HepG2 (cell line): Measurements from ENCODE around the gene KRTAP10-9. TPM values are rescaled to one million over a fixed set of nuclear protein-coding genes. Genes with fewer than 3 reads are reported as not detected.
A peak's percentile ranks its signal among the peaks of the same experiment; 100 is the strongest.

Experiments
- ATAC-seq: fragments of 200-7000 bp; cut with Tn5 transposase; 3 replicates; pipeline ENCODE4 v1.9.1; 2020; ENCODE audit warnings: mild to moderate bottlenecking, moderate library complexity
- BruUV-seq: library from RNA; stranded (reverse); fragments of 400-500 nt; replicated peaks from 2 replicates; lab custom pipeline; 2021; lab: Mats Ljungman, UMichigan
- CTCF ChIA-PET: fragments of 300-600 bp; formaldehyde crosslinking; extraction: SDS; loops from one replicate; lab custom pipeline; 2021; ENCODE audit warnings: low total read pairs, inconsistent platforms, low intra/inter-chr PET ratio; lab: Yijun Ruan, JAX
- POLR2A ChIA-PET: fragments of 350-600 bp; sonication (Branson Sonifier 250); formaldehyde crosslinking; loops from one replicate; lab custom pipeline; 2020; ENCODE audit warnings: antibody characterized with exemption, inconsistent platforms; lab: Yijun Ruan, JAX
- DNase-seq: peaks from one replicate; pipeline ENCODE4 v3.0.0-alpha.2; 2015; ENCODE audit warnings: low spot score
- FAIRE-seq: peaks from 3 replicates; lab custom pipeline; 2011; peaks lifted over from hg19 to GRCh38; lab: Jason Lieb, UNC
- H2AFZ ChIP-seq: one replicate; pipeline ENCODE4 v1.6.1; 2011; ENCODE audit warnings: low read length, inconsistent platforms
- H3K27ac ChIP-seq: fragments of 300-600 bp; 3 replicates; pipeline ENCODE4 v1.8.0; 2011; ENCODE audit warnings: mixed run types, mild to moderate bottlenecking, mixed read lengths, low read length, inconsistent platforms; ENCODE audit not compliant: insufficient read depth; ENCODE audit errors: extremely low read length
- H3K27me3 ChIP-seq, 2 experiments: fragments of 200-600 bp in 1 of 2; 2 replicates in 1 of 2; 3 replicates in 1 of 2; pipeline versions ENCODE4 v1.6.0 to v1.8.0; 2011; ENCODE audit warnings: low read length in 2 of 2, mild to moderate bottlenecking in 2 of 2, moderate library complexity in 2 of 2, inconsistent platforms in 1 of 2; ENCODE audit not compliant: insufficient read depth in 2 of 2, control insufficient read depth in 1 of 2
- H3K36me3 ChIP-seq, 2 experiments: fragments of 200-600 bp in 1 of 2; replicated peaks in 1 of 2; 2 replicates in 1 of 2; 3 replicates in 1 of 2; pipeline versions ENCODE4 v1.5.1 to v1.8.0; 2011; ENCODE audit warnings: low read length in 2 of 2, inconsistent platforms in 1 of 2; ENCODE audit not compliant: insufficient read depth in 2 of 2, control insufficient read depth in 1 of 2
- H3K4me1 ChIP-seq: 2 replicates; pipeline ENCODE4 v1.5.1; 2012; ENCODE audit warnings: low read length, inconsistent platforms; ENCODE audit not compliant: insufficient read depth
- H3K4me2 ChIP-seq: 2 replicates; pipeline ENCODE4 v1.6.0; 2011; ENCODE audit warnings: low read depth, low read length, inconsistent platforms
- H3K4me3 ChIP-seq, 3 experiments: fragments of 200-600 bp in 1 of 3; sonication (generic), shearing (Covaris generic) in 1 of 3; replicated peaks in 1 of 3; 2 replicates each; pipeline ENCODE4 v1.5.1; 2011 to 2016; ENCODE audit warnings: low read length in 3 of 3, inconsistent platforms in 2 of 3, low read depth in 2 of 3, mild to moderate bottlenecking in 2 of 3, control low read depth in 1 of 3, mixed read lengths in 1 of 3; ENCODE audit not compliant: insufficient read depth in 1 of 3
- H3K79me2 ChIP-seq: one replicate; pipeline ENCODE4 v1.6.1; 2011; ENCODE audit warnings: low read length, inconsistent platforms; ENCODE audit not compliant: insufficient read depth
- H3K9ac ChIP-seq: 2 replicates; pipeline ENCODE4 v1.6.0; 2011; ENCODE audit warnings: mild to moderate bottlenecking, low read depth, low read length, inconsistent platforms; ENCODE audit not compliant: insufficient read depth
- H3K9me3 ChIP-seq: 2 replicates; pipeline ENCODE4 v1.5.1; 2012; ENCODE audit warnings: mild to moderate bottlenecking, low read length
- H4K20me1 ChIP-seq: 2 replicates; pipeline ENCODE4 v1.6.0; 2011; ENCODE audit warnings: inconsistent platforms, mild to moderate bottlenecking, low read length, moderate library complexity; ENCODE audit not compliant: insufficient read depth
- ATF1 ChIP-seq: IDR thresholded peaks from 2 replicates; pipeline ENCODE4 v1.6.1; 2016; ENCODE audit warnings: mild to moderate bottlenecking, control low read depth
- CCAR2 ChIP-seq: fragments of 200-400 bp; formaldehyde crosslinking; optimal IDR thresholded peaks from 2 replicates; pipeline ENCODE3; 2018; ENCODE audit warnings: low read depth, mild to moderate bottlenecking, low read length, moderate library complexity
- CREB1 ChIP-seq, 2 experiments: fragments of 450-650 bp in 1 of 2; IDR thresholded peaks; 2 replicates each; pipeline ENCODE4 v1.6.1; 2016 to 2017; ENCODE audit warnings: control low read depth in 1 of 2, mild to moderate bottlenecking in 1 of 2, missing compliant biosample characterization in 1 of 2, missing genetic modification characterization in 1 of 2
- HDAC6 ChIP-seq: fragments of 200-600 bp; sonication (generic); IDR thresholded peaks from 2 replicates; pipeline ENCODE4 v1.7.0; 2017; ENCODE audit warnings: mild to moderate bottlenecking, antibody characterized with exemption, low read length, low read depth
- HOXD1 ChIP-seq: sonication (generic); formaldehyde crosslinking; IDR thresholded peaks from 2 replicates; pipeline ENCODE4 v1.5.0; 2020; ENCODE audit warnings: missing genetic modification reagents
- JDP2 ChIP-seq: sonication (generic); formaldehyde crosslinking; IDR thresholded peaks from 2 replicates; pipeline ENCODE4 v1.8.1; 2022; ENCODE audit warnings: missing genetic modification reagents, borderline replicate concordance
- MAFK ChIP-seq, 2 experiments: IDR thresholded peaks in 1 of 2; conservative IDR thresholded peaks in 1 of 2; 2 replicates each; pipeline ENCODE4 v1.6.1; 2011; ENCODE audit warnings: improper control_type of control experiment in 2 of 2, low read length in 2 of 2
- PAF1 ChIP-seq: IDR thresholded peaks from 2 replicates; pipeline ENCODE4 v1.6.1; 2016; ENCODE audit warnings: missing genetic modification reagents, missing compliant biosample characterization
- RNF2 ChIP-seq: fragments of 450-650 bp; conservative IDR thresholded peaks from 2 replicates; pipeline ENCODE4 v1.6.1; 2016; ENCODE audit warnings: low read depth
- SMAD9 ChIP-seq: sonication (generic); formaldehyde crosslinking; IDR thresholded peaks from 2 replicates; pipeline ENCODE4 v1.5.1; 2020; ENCODE audit warnings: mild to moderate bottlenecking, missing genetic modification reagents
- TBP ChIP-seq: sonication (generic); formaldehyde crosslinking; IDR thresholded peaks from 2 replicates; pipeline ENCODE4 v1.5.0; 2020; ENCODE audit warnings: missing genetic modification reagents
- ZKSCAN1 ChIP-seq: fragments of 150-350 bp; IDR thresholded peaks from 2 replicates; pipeline ENCODE4 v1.6.1; 2014; ENCODE audit warnings: low read length
- ZNF136 ChIP-seq: sonication (generic); formaldehyde crosslinking; IDR thresholded peaks from 2 replicates; pipeline ENCODE4 v1.8.1; 2022; ENCODE audit warnings: low read depth, mild to moderate bottlenecking, moderate library complexity, missing genetic modification reagents
- ZNF180 ChIP-seq: sonication (generic); formaldehyde crosslinking; IDR thresholded peaks from 2 replicates; pipeline ENCODE4 v1.4.0; 2020; ENCODE audit warnings: low read depth, missing genetic modification reagents, borderline replicate concordance
- ZNF232 ChIP-seq: sonication (generic); formaldehyde crosslinking; IDR thresholded peaks from 2 replicates; pipeline ENCODE4 v1.4.0; 2020; ENCODE audit warnings: missing genetic modification reagents, borderline replicate concordance
- ZNF737 ChIP-seq: sonication (generic); formaldehyde crosslinking; IDR thresholded peaks from 2 replicates; pipeline ENCODE4 v1.5.0; 2020; ENCODE audit warnings: missing genetic modification reagents, mild to moderate bottlenecking, borderline replicate concordance
- WGBS: methylation state at CpG from one replicate; pipeline ENCODE4 v1.1.6; 2017; ENCODE audit warnings: low lambda C conversion rate; 5-methylcytosine and 5-hydroxymethylcytosine counted together
- in situ Hi-C: cut with HindIII; loops from 2 replicates; pipeline ENCODE4 v1.10.0; 2017; ENCODE audit warnings: low pct_unique_long_range_greater_than_20kb; ENCODE audit not compliant: extremely low pct_ligation_motif_present
- intact Hi-C: fragments of 100-400 bp; cut with micrococcal nuclease; formaldehyde crosslinking; loops from one replicate; pipeline ENCODE4 v1.10.0; 2022; ENCODE audit not compliant: unreplicated experiment
- polyA plus RNA-seq, 8 experiments: library from polyadenylated mRNA; depleted of rRNA in 3 of 8; stranded (reverse) in 7 of 8; unstranded in 1 of 8; fragments of >200 nt; fragmentation: Illumina TruSeq in 4 of 8; extraction: Trizol in 4 of 8; gene quantifications; 2 replicates each; pipeline versions ENCODE4 v1.2.1 to v1.2.3, GENCODE V29; 2011 to 2016; ENCODE audit warnings: low read depth in 4 of 8, missing spikeins in 1 of 8, mixed read lengths in 1 of 8; ENCODE audit not compliant: insufficient read depth in 1 of 8
- total RNA-seq, 5 experiments: library from RNA; depleted of rRNA; stranded (reverse); fragments of >200 nt; fragmentation: Illumina TruSeq; extraction: Trizol; gene quantifications; 2 replicates each; pipeline ENCODE4 v1.2.3, GENCODE V29; 2016; ENCODE audit warnings: low read depth in 1 of 5
- TF ChIP-seq, protein P1 (sequence below): sonication (generic); IDR thresholded peaks from 2 replicates; pipeline ENCODE4 v1.6.1; 2016; ENCODE audit warnings: low read depth, borderline replicate concordance
- TF ChIP-seq, protein P2 (sequence below): sonication (generic); formaldehyde crosslinking; IDR thresholded peaks from 2 replicates; pipeline ENCODE4 v1.4.0; 2020; ENCODE audit warnings: missing genetic modification reagents
- TF ChIP-seq, protein P3 (sequence below): sonication (generic); formaldehyde crosslinking; IDR thresholded peaks from 2 replicates; pipeline ENCODE4 v1.4.0; 2020; ENCODE audit warnings: missing genetic modification reagents

The KRTAP10-9 gene
- total and polyA plus RNA-seq, 2 of the 13 experiments (the other 11 are each of a cell fraction or from before 2014, with no cell fraction given) = not detected

DNA sequence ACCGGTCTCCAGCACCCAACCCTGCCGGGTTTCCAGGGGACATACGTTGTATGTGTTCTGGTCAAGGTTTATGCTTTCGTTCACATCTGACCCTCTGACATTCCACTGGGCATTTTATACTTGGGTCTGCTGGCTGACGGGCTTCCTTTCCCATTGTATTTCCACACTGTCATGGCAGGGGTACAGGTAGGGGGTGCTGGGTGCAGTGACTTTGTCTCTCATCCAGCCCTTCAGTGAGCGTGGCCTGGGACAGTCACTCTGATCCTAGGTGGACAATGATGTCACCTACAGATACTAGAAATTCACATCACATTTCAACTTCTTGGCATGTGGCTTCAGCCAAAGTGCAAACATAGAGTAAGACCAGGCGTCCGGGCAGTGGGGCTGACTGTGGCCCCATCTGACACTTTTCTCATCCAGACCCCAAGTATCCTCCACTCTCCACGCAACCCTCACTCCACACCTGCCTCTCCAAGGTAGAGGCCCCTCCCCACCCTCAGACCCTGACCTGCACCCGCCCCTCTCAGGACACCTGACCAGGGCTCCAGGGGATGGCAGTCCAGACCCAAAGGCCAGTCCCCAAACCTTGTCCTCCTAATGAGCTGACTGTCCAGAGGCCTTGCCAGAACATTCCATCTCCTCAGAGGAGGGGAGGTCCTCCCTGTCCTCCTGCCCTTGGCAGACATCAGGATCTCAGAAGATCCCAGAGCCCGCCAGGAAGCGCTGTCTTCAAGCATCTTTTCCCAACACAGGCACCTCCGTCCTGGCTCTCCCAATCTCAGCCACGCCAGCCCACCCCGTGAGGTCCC lies 9.5 kb downstream of the KRTAP10-9 start (continued):
- TF ChIP-seq, protein P1, sequence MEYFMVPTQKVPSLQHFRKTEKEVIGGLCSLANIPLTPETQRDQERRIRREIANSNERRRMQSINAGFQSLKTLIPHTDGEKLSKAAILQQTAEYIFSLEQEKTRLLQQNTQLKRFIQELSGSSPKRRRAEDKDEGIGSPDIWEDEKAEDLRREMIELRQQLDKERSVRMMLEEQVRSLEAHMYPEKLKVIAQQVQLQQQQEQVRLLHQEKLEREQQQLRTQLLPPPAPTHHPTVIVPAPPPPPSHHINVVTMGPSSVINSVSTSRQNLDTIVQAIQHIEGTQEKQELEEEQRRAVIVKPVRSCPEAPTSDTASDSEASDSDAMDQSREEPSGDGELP = no peak
- TF ChIP-seq ZNF232 (no peak), HDAC6 (no peak), ZNF136 (CRISPR knock-in tag) (no peak), ZKSCAN1 (no peak)

DNA sequence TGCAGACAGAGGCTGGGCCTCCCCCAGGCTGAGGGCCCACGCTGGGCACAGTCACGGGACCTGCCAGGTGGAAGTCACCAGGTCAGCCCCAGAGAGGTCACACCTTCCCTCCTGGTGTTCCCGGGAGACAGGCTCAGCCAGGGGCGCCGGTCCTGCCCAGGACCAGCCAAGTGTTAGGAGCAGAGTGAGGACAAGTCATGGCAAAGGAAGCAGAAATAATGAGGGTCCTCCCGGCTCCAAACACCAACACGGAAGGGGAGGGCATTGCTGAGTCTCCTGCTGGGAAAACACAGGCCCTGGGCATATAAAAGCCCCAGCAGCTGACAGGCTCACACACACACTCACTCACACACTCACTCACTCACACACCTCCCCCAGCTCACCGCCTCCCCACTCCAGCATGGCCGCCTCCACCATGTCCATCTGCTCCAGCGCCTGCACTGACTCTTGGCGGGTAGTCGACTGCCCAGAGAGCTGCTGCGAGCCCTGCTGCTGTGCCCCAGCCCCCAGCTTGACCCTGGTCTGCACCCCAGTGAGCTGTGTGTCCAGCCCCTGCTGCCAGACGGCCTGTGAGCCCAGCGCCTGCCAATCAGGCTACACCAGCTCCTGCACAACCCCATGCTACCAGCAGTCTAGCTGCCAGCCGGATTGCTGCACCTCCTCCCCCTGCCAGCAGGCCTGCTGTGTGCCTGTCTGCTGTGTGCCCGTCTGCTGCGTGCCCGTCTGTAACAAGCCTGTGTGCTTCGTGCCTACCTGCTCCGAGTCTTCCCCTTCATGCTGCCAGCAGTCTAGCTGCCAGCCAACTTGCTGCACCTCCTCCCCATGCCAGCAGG lies 10.3 kb downstream of the KRTAP10-9 start, which contains the start of gene KRTAP10-10:
KRTAP10-10 (plus strand) TSS at position 339 of the 833 bp plus-strand sequence; CDS start at position 401, 62 bp downstream.
- peak; percentile 31; the same call in 2 of the 3 replicates for ATAC-seq
- no peak for DNase-seq
- ChIA-PET POLR2A (no interaction called here), CTCF (no interaction called here)
- no peak within 1 kb of the TSS for H3K27ac ChIP-seq
- H3K4me2 ChIP-seq = no peak within 1 kb of the TSS
- H3K9me3 ChIP-seq = peaks cover 3% of the 10 kb centered on the region; the same call in 1 of the 2 replicates
- no peaks in the 10 kb centered on the region for H3K79me2 ChIP-seq
- 22% methylated on average over 7 of the region's 21 CpGs for WGBS
- no TSS peak for BruUV-seq
- H3K4me1 ChIP-seq = no peaks in the 10 kb centered on the region
- H4K20me1 ChIP-seq = no peaks in the 10 kb centered on the region
- H3K4me3 ChIP-seq = no peak within 1 kb of the TSS
- in situ Hi-C loops = no loop called here
- no peaks in the 10 kb centered on the region for H3K36me3 ChIP-seq
- intact Hi-C loops = loop anchor here (10.0 kb wide), 1 partner anchor 58 kb away; the partner anchor contains the start of gene KRTAP10-12
- no peak within 1 kb of the TSS for H3K9ac ChIP-seq
- no peak for FAIRE-seq
- H3K27me3 ChIP-seq = peaks cover 1 to 6% of the 10 kb centered on the region in 2 experiments; a peak in 2 of 5 replicates
- no peak within 1 kb of the TSS for H2AFZ ChIP-seq
- TF ChIP-seq, protein P2, sequence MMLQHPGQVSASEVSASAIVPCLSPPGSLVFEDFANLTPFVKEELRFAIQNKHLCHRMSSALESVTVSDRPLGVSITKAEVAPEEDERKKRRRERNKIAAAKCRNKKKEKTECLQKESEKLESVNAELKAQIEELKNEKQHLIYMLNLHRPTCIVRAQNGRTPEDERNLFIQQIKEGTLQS (CRISPR knock-in tag) = no peak
- TF ChIP-seq ATF1 (no peak), JDP2 (CRISPR knock-in tag) (no peak), TBP (CRISPR knock-in tag) (no peak), SMAD9 (CRISPR knock-in tag) (no peak), ZNF737 (CRISPR knock-in tag) (no peak), HOXD1 (CRISPR knock-in tag) (no peak), RNF2 (no peak), PAF1 (no peak), MAFK (conservative IDR thresholded peaks at IDR 0.05 in 1 of 2, IDR thresholded peaks at IDR 0.05 in 1 of 2; ENCODE audit: low read length in 2 of 2) (no peak), CCAR2 (no peak), ZNF180 (CRISPR knock-in tag) (no peak), CREB1 (IDR thresholded peaks at IDR 0.05) (no peak), CREB1 (CRISPR knock-in tag; IDR thresholded peaks at IDR 0.05) (no peak)
- TF ChIP-seq, protein P3, sequence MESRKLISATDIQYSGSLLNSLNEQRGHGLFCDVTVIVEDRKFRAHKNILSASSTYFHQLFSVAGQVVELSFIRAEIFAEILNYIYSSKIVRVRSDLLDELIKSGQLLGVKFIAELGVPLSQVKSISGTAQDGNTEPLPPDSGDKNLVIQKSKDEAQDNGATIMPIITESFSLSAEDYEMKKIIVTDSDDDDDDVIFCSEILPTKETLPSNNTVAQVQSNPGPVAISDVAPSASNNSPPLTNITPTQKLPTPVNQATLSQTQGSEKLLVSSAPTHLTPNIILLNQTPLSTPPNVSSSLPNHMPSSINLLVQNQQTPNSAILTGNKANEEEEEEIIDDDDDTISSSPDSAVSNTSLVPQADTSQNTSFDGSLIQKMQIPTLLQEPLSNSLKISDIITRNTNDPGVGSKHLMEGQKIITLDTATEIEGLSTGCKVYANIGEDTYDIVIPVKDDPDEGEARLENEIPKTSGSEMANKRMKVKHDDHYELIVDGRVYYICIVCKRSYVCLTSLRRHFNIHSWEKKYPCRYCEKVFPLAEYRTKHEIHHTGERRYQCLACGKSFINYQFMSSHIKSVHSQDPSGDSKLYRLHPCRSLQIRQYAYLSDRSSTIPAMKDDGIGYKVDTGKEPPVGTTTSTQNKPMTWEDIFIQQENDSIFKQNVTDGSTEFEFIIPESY = no peak
